SIG-M5 treated with dmso at 0.1 percent for 504 hours (cell line): ENCODE measurements around the gene PPM1B.
A peak's percentile ranks its signal among the peaks of the same experiment; 100 is the strongest.
"Not testable (repeated sequence)": the region's sequence is repeated elsewhere in the genome, so short reads cannot be mapped to it uniquely, and the experiment has no call there.

Source experiments
- DNase-seq: peaks from one replicate; lab custom pipeline; 2025; ENCODE audit not compliant: unreplicated experiment; lab: John Stamatoyannopoulos, UW

Gene PPM1B

GRCh38 chr2:44155666-44156446, 12.8 kb upstream of the PPM1B start:
- DNase-seq: no peak

GRCh38 chr2:44163777-44164176, 4.9 kb upstream of the PPM1B start:
- DNase-seq: peak; percentile 16

GRCh38 chr2:44164617-44165016, 4.1 kb upstream of the PPM1B start:
- no peak for DNase-seq

- no peak for DNase-seq
Observed at GRCh38 chr2:44166096-44166495, 2.6 kb upstream of the PPM1B start.

- DNase-seq: no peak
Observed at GRCh38 chr2:44167311-44167907, 1.3 kb upstream of the PPM1B start.

- DNase-seq: peak; percentile 100
Observed at GRCh38 chr2:44167908-44168680, 581 bp upstream of the PPM1B start.

- peak; percentile 91 for DNase-seq
Observed at GRCh38 chr2:44169155-44169898, 652 bp downstream of the PPM1B start.

GRCh38 chr2:44170311-44170717, 1.6 kb downstream of the PPM1B start:
- peak; percentile 61 for DNase-seq

GRCh38 chr2:44171018-44171417, 2.3 kb downstream of the PPM1B start:
- DNase-seq: no peak

GRCh38 chr2:44171442-44171841, 2.8 kb downstream of the PPM1B start:
- DNase-seq: not testable (repeated sequence)

- no peak for DNase-seq
Observed at GRCh38 chr2:44172576-44172975, 3.9 kb downstream of the PPM1B start.

- DNase-seq: no peak
Observed at GRCh38 chr2:44178950-44179349, 10.3 kb downstream of the PPM1B start.

- DNase-seq: no peak
Observed at GRCh38 chr2:44181648-44182047, 13.0 kb downstream of the PPM1B start.

- DNase-seq: no peak
Observed at GRCh38 chr2:44184106-44184505, 15.4 kb downstream of the PPM1B start.

GRCh38 chr2:44186810-44187209, 18.1 kb downstream of the PPM1B start:
- peak; percentile 95 for DNase-seq

GRCh38 chr2:44187251-44187650, 18.6 kb downstream of the PPM1B start:
- DNase-seq: no peak

- DNase-seq: no peak
Observed at GRCh38 chr2:44188696-44189095, 20.0 kb downstream of the PPM1B start.

- peak; percentile 77 for DNase-seq
Observed at GRCh38 chr2:44189104-44189503, 20.4 kb downstream of the PPM1B start.

- no peak for DNase-seq
Observed at GRCh38 chr2:44190526-44190925, 21.9 kb downstream of the PPM1B start.

GRCh38 chr2:44191739-44192138, 23.1 kb downstream of the PPM1B start:
- peak; percentile 12 for DNase-seq

GRCh38 chr2:44192646-44193045, 24.0 kb downstream of the PPM1B start:
- no peak for DNase-seq
